GM13976 (cell line): Measurements from ENCODE around the gene JARID2.

Experiments used
- DNase-seq: peaks from one replicate; pipeline ENCODE4 v3.0.0; 2012; ENCODE audit warnings: low spot score
- in situ Hi-C: fragments of 300-500 bp; cut with MboI; formaldehyde crosslinking; loops from one replicate; pipeline ENCODE4 v1.12.0; 2022; ENCODE audit warnings: low sequenced_read_pairs, mixed read lengths, inconsistent platforms; ENCODE audit not compliant: unreplicated experiment
- TF ChIP-seq, protein P1 (sequence below): IDR thresholded peaks from 2 replicates; pipeline ENCODE4 v1.5.1; 2012; ENCODE audit warnings: borderline replicate concordance, mild to moderate bottlenecking; ENCODE audit not compliant: insufficient read depth; ENCODE audit errors: extremely low read depth, missing control alignments, control extremely low read depth

The JARID2 gene

DNA sequence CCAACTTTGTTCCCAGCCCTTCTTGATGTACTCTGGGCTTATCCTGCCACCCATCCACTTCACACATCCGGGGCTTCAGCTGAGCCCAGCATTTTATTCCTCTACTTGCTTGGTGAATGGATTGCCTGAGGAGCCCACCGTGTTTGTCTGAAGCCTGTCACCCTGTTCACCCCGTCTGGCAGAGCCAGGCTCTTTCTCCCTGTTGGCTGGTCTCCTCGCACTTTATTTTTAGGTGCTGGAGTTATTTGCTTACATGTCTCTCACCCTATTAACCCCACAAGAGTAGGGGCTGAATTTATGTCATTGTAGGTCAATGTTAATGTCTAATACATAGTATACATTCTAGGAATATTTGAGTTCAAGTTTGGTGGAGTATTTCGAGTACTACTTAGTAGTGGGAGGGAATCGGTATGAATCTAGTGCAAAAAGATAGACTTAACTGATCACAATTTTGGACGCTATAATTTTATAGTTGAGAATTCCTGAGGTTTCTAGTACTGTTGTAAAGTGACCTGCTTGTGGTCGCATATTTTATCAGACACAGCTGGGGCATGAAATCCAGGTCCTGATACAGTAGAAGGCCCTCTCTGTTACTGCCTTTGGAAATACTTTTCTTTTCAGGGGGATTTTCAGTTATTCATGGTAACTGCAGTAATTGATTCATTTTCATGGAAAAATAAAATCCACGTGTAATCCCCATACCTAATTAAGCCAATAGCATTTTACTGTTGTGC, 10.8 kb downstream of the JARID2 start:
- in situ Hi-C loops, result loop anchor here (10.0 kb wide), 1 partner anchor 68 kb away; no protein-coding TSS in a partner anchor
- DNase-seq, result no peak
- TF ChIP-seq, protein P1, sequence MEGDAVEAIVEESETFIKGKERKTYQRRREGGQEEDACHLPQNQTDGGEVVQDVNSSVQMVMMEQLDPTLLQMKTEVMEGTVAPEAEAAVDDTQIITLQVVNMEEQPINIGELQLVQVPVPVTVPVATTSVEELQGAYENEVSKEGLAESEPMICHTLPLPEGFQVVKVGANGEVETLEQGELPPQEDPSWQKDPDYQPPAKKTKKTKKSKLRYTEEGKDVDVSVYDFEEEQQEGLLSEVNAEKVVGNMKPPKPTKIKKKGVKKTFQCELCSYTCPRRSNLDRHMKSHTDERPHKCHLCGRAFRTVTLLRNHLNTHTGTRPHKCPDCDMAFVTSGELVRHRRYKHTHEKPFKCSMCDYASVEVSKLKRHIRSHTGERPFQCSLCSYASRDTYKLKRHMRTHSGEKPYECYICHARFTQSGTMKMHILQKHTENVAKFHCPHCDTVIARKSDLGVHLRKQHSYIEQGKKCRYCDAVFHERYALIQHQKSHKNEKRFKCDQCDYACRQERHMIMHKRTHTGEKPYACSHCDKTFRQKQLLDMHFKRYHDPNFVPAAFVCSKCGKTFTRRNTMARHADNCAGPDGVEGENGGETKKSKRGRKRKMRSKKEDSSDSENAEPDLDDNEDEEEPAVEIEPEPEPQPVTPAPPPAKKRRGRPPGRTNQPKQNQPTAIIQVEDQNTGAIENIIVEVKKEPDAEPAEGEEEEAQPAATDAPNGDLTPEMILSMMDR, result no peak

DNA sequence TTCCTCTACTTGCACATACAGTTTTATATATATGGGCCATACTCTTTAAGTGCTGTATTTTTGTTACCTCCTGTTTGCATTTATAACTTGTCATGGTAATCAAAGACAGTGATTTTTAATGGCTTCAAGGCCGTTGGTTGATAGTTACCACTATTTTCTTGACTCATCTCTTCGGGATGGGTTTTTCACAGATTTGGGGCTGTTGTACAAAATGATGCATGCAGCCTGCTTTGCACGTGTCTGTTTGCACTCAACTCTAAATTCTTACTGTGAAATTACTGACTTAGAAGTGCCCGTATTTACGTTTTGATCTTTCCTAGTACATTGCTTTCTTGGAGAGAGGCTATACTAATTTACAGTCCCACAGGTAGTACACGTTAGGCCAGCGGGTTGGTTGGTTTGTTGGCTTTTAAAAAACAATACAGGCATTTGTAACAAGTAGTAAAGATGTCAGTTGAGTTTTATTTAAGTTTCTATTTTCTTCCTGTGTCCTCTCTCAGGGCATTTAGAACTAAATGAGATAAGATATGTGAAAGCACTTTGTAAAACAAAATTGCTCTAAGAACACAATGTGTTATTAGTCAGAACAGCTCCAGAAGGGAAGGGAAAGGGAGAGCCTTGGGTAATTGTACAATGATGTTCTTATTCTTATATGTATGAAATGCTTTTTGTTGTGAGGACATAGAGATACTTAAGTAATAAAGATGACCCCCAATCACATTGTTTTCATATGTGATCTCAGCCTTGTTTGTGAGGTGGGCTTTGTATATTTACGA, 11.7 kb downstream of the JARID2 start:
- in situ Hi-C loops, result loop anchor here (10.0 kb wide), 1 partner anchor 67 kb away; no protein-coding TSS in a partner anchor
- TF ChIP-seq, protein P1, result no peak

DNA sequence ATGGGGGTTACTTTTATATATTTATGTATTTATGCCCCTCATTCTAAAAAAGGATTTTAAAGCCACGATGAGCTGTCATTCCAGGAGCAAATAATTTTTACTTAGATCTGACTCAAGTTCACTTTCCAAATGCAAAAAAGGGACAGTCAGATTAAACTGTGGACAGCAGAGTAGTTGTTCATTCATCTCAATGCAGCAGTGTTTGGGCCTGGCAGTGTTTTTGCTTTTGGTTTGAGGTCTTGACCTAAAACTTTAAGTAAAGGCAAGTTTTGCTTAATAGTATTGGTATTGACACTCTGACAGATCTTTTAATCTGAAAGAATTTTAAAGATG, 13.9 kb downstream of the JARID2 start:
- in situ Hi-C loops, result loop anchor here (10.0 kb wide), 1 partner anchor 65 kb away; no protein-coding TSS in a partner anchor
- TF ChIP-seq, protein P1, result no peak
- DNase-seq, result no peak

More for the DNA sequence above, 11.7 kb downstream of the JARID2 start:
- DNase-seq, result no peak

DNA sequence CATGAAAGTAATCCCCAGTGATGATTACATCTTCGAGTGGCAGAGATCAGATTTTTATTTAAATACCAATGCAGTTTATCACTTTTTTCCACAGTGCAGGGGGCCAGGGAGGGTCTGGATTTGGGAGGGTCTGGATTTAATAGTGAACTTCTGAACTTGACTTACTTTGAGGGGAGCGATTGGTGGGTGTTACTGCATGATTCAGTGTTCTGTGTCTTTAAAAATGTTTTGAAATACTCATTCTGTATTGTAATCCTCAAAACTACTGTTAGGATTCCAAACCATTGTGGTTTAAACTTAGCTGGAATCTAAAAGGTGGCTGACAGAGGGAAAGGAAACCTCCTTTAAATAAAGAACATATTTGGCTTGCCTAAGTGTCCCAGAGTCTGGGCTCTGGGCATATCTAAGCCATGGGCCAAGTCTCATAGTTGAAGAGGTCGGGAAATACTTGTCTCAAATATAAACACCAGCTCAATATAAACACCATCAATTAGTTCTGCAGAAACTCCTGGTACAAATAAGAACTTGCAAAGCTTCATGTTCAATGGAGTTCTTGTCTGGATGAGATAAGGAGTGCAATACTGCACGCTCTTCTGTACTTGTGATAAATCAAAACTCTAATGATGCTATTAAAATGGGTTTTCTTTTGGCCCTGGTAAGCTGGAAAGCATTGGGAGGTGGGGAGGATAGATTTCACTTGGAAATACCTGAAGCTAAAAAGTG, 14.4 kb downstream of the JARID2 start:
- in situ Hi-C loops, result no loop called here
- DNase-seq, result no peak
- TF ChIP-seq, protein P1, result no peak

DNA sequence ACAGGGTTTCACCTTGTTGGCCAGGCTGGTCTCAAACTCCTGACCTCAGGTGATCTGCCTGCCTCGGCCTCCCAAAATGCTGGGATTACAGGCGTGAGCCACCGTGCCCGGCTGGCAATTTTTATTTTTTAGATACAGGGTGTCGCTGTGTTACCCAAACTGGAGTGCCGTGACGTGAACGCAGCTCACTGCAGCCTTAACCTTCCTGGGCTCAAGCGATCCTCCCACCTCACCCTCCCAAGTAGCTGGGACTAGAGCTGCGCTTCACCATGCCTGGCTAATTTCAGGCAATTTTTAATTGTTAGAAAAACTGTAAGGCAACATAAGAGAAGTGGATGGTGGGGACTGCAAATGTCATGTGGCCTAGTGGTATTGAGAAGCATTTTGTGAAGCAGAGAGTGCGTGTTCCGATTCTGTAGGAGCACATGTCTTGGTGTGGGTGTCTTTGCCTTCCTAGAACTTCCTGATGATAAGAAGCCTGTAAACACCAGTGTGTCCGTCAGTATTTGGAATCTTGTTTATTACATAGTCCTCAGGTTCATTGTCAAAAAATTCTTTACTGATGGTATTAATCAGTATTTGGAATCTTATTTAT, 18.0 kb downstream of the JARID2 start:
- TF ChIP-seq, protein P1, result no peak
- DNase-seq, result no peak
- in situ Hi-C loops, result no loop called here

DNA sequence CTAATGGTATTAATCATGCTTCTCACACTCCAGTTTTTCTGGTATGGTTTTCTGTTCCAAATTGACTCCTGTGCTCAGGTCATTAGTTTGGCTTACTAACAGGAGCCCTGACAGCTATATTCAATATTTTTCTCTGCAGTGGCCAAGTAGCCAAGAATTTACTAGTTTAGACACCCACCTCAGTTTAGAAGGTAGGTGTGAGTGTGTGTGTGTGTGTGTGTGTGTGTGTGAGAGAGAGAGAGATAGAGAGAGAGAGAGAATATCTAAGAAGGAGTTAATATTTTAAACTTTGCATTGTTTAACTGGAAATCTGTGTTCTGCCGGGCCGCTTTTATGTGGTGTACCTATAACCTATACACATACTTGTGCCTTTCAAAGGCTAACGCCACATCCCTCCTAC, 18.5 kb downstream of the JARID2 start:
- in situ Hi-C loops, result no loop called here
- TF ChIP-seq, protein P1, result no peak
- no peak for DNase-seq
